Measurements from ENCODE around the gene OVAAL.

GRCh38 chr1:180548686-180549317 is 10.0 kb upstream of the OVAAL start:
- TF ChIP-seq CTCF (IDR thresholded peaks at IDR 0.05; ENCODE audit: insufficient read depth, low read length), result no peak
- no peak for TF ChIP-seq REST (IDR thresholded peaks at IDR 0.05; ENCODE audit: insufficient replicate concordance, low read depth)
- TF ChIP-seq POLR2AphosphoS5 (IDR thresholded peaks at IDR 0.05; ENCODE audit: low read depth), result no peak
- TF ChIP-seq GABPA (IDR thresholded peaks at IDR 0.05; ENCODE audit: low read depth), result no peak
